Measurements from ENCODE around the gene ELOVL3. TPM values are rescaled to one million over a fixed set of nuclear protein-coding genes. Genes with fewer than 3 reads are reported as not detected.

The ELOVL3 gene
- total and polyA plus RNA-seq, 2 of the 13 experiments (the other 11 are each of a cell fraction or from before 2014, with no cell fraction given): 0.58 to 0.69 TPM

DNA sequence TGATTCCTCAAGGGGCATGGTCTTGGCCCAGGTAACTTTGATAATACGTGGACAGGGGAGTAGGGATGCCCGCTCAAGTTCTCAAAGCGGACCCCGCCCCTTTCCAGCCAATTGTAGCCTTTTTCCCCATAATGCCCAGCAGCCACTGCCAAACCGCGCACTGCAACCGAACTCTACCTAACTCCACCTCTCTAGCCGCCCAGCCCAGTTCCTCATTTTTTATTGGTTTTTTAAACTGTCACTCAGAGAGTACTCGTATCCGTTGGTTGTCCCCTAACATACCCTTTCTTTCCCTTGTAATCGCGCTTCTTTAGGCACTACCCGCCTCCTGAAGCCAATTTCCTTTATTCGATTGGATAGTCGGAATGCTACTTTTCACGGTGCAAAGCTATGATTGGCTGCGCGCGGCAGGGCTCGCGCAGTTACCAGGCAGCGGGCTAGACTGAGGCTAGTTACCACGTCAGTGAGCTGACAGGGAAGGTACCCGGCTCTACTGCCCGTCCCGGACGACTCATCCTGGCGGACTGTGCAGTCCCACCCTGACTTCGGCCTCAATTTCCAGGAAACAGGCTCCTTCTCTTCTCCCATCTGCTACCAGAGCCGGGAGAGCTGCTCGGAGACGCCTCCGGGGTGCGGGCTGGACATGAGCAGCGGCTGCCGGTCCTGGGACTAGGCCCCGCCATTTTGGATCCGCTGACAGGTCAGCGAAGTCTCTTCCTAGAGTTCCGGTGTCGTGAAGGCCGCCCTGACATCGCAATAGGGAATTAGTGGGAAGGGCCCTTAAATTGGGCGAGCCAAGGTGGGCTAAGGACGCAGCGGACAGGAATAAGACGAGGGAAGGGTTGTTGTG lies 19.2 kb downstream of the ELOVL3 start, which contains the start of gene GBF1 (continued):
- TF ChIP-seq, protein P1, sequence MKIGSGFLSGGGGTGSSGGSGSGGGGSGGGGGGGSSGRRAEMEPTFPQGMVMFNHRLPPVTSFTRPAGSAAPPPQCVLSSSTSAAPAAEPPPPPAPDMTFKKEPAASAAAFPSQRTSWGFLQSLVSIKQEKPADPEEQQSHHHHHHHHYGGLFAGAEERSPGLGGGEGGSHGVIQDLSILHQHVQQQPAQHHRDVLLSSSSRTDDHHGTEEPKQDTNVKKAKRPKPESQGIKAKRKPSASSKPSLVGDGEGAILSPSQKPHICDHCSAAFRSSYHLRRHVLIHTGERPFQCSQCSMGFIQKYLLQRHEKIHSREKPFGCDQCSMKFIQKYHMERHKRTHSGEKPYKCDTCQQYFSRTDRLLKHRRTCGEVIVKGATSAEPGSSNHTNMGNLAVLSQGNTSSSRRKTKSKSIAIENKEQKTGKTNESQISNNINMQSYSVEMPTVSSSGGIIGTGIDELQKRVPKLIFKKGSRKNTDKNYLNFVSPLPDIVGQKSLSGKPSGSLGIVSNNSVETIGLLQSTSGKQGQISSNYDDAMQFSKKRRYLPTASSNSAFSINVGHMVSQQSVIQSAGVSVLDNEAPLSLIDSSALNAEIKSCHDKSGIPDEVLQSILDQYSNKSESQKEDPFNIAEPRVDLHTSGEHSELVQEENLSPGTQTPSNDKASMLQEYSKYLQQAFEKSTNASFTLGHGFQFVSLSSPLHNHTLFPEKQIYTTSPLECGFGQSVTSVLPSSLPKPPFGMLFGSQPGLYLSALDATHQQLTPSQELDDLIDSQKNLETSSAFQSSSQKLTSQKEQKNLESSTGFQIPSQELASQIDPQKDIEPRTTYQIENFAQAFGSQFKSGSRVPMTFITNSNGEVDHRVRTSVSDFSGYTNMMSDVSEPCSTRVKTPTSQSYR (CRISPR knock-in tag; IDR thresholded peaks at IDR 0.05; ENCODE audit: borderline replicate concordance): no peak
- TF ChIP-seq GATAD2A (CRISPR knock-in tag; IDR thresholded peaks at IDR 0.05) (0 out of 2 replicates have a peak, but pooled peaks have one; percentile 21), ZNF556 (CRISPR knock-in tag; IDR thresholded peaks at IDR 0.05; ENCODE audit: borderline replicate concordance) (no peak), MEIS1 (CRISPR knock-in tag; IDR thresholded peaks at IDR 0.05; ENCODE audit: borderline replicate concordance) (no peak), ZNF496 (CRISPR knock-in tag; IDR thresholded peaks at IDR 0.05; ENCODE audit: insufficient replicate concordance) (no peak), ZNF687 (CRISPR knock-in tag; IDR thresholded peaks at IDR 0.05) (peak; percentile 86), STAT6 (CRISPR knock-in tag; IDR thresholded peaks at IDR 0.05; ENCODE audit: borderline replicate concordance) (peak; percentile 71; the same call in 1 of the 2 replicates), ZFP90 (CRISPR knock-in tag; IDR thresholded peaks at IDR 0.05; ENCODE audit: borderline replicate concordance) (peak; percentile 67; the same call in 1 of the 2 replicates), ZFP36 (IDR thresholded peaks at IDR 0.05; ENCODE audit: borderline replicate concordance, low read depth, low read length, partially characterized antibody) (no peak), SP1 (IDR thresholded peaks at IDR 0.05) (no peak), SP1 (CRISPR knock-in tag; IDR thresholded peaks at IDR 0.05) (peak; percentile 61; the same call in 1 of the 2 replicates), ZNF746 (CRISPR knock-in tag; IDR thresholded peaks at IDR 0.05) (no peak), SPEN (CRISPR knock-in tag; IDR thresholded peaks at IDR 0.05; ENCODE audit: low read depth) (no peak), ERF (CRISPR knock-in tag; IDR thresholded peaks at IDR 0.05) (peak; percentile 77; the same call in 1 of the 2 replicates), LCORL (IDR thresholded peaks at IDR 0.05) (no peak), LCORL (CRISPR knock-in tag; IDR thresholded peaks at IDR 0.05) (no peak; the same call in 1 of the 2 replicates), ZNF44 (CRISPR knock-in tag; IDR thresholded peaks at IDR 0.05) (no peak), CBFB (CRISPR knock-in tag; IDR thresholded peaks at IDR 0.05) (peak; percentile 77), XBP1 (CRISPR knock-in tag; IDR thresholded peaks at IDR 0.05) (no peak), CEBPG (CRISPR knock-in tag; IDR thresholded peaks at IDR 0.05) (no peak)

All from HepG2 (cell line).